ENCODE measurements around the gene RNF121. TPM values are rescaled to one million over a fixed set of nuclear protein-coding genes. Genes with fewer than 3 reads are reported as not detected.

The RNF121 gene
- total and polyA plus RNA-seq, 2 of the 13 experiments (the other 11 are each of a cell fraction or from before 2014, with no cell fraction given), result 28.6 to 44.3 TPM

DNA sequence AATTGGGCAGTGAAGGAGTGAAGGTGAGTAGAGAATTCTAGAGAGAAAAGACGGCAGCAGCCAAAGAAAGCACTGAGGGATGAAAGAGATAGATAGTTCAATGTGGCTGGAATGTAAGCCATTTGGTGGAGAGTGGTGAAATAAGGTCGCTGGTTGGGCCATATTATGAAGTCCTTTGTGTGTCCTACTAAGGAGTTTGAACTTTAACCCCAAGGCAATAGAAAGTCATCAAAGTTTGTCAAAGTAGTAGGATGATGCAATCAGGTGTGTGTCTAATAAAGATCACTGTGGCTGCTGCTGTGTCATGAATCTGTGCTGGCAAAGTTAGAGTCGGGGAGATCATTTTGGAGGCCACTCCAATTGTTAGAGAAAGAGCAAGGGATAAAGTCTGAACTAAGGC lies 18.7 kb downstream of the RNF121 start (continued):
- TF ChIP-seq, protein P1, sequence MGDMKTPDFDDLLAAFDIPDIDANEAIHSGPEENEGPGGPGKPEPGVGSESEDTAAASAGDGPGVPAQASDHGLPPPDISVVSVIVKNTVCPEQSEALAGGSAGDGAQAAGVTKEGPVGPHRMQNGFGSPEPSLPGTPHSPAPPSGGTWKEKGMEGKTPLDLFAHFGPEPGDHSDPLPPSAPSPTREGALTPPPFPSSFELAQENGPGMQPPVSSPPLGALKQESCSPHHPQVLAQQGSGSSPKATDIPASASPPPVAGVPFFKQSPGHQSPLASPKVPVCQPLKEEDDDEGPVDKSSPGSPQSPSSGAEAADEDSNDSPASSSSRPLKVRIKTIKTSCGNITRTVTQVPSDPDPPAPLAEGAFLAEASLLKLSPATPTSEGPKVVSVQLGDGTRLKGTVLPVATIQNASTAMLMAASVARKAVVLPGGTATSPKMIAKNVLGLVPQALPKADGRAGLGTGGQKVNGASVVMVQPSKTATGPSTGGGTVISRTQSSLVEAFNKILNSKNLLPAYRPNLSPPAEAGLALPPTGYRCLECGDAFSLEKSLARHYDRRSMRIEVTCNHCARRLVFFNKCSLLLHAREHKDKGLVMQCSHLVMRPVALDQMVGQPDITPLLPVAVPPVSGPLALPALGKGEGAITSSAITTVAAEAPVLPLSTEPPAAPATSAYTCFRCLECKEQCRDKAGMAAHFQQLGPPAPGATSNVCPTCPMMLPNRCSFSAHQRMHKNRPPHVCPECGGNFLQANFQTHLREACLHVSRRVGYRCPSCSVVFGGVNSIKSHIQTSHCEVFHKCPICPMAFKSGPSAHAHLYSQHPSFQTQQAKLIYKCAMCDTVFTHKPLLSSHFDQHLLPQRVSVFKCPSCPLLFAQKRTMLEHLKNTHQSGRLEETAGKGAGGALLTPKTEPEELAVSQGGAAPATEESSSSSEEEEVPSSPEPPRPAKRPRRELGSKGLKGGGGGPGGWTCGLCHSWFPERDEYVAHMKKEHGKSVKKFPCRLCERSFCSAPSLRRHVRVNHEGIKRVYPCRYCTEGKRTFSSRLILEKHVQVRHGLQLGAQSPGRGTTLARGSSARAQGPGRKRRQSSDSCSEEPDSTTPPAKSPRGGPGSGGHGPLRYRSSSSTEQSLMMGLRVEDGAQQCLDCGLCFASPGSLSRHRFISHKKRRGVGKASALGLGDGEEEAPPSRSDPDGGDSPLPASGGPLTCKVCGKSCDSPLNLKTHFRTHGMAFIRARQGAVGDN (CRISPR knock-in tag; IDR thresholded peaks at IDR 0.05), result no peak
- TF ChIP-seq ZNF367 (CRISPR knock-in tag; IDR thresholded peaks at IDR 0.05; ENCODE audit: borderline replicate concordance) (no peak), ZNF879 (CRISPR knock-in tag; IDR thresholded peaks at IDR 0.05) (no peak), RAD51 (IDR thresholded peaks at IDR 0.05; ENCODE audit: borderline replicate concordance) (no peak), SMAD1 (CRISPR knock-in tag; IDR thresholded peaks at IDR 0.05; ENCODE audit: borderline replicate concordance, low read depth) (no peak), ZFY (CRISPR knock-in tag; IDR thresholded peaks at IDR 0.05) (no peak), FOXO1 (CRISPR knock-in tag; IDR thresholded peaks at IDR 0.05) (peak; percentile 29; the same call in 1 of the 2 replicates), REPIN1 (CRISPR knock-in tag; IDR thresholded peaks at IDR 0.05; ENCODE audit: borderline replicate concordance, low read depth) (no peak; the same call in 1 of the 2 replicates), ZNF841 (CRISPR knock-in tag; IDR thresholded peaks at IDR 0.05; ENCODE audit: borderline replicate concordance) (no peak), ZNF546 (CRISPR knock-in tag; conservative IDR thresholded peaks at IDR 0.05) (no peak), ZNF556 (CRISPR knock-in tag; IDR thresholded peaks at IDR 0.05; ENCODE audit: borderline replicate concordance) (no peak; the same call in 1 of the 2 replicates), ETV5 (CRISPR knock-in tag; IDR thresholded peaks at IDR 0.05; ENCODE audit: borderline replicate concordance) (no peak), ZMYM2 (CRISPR knock-in tag; IDR thresholded peaks at IDR 0.05) (no peak), ZNF124 (CRISPR knock-in tag; IDR thresholded peaks at IDR 0.05) (peak; percentile 36; the same call in 1 of the 2 replicates), ZNF570 (CRISPR knock-in tag; IDR thresholded peaks at IDR 0.05; ENCODE audit: borderline replicate concordance) (no peak), U2AF2 (IDR thresholded peaks at IDR 0.05; ENCODE audit: low read depth, low read length) (no peak)
- TF ChIP-seq, protein P2, sequence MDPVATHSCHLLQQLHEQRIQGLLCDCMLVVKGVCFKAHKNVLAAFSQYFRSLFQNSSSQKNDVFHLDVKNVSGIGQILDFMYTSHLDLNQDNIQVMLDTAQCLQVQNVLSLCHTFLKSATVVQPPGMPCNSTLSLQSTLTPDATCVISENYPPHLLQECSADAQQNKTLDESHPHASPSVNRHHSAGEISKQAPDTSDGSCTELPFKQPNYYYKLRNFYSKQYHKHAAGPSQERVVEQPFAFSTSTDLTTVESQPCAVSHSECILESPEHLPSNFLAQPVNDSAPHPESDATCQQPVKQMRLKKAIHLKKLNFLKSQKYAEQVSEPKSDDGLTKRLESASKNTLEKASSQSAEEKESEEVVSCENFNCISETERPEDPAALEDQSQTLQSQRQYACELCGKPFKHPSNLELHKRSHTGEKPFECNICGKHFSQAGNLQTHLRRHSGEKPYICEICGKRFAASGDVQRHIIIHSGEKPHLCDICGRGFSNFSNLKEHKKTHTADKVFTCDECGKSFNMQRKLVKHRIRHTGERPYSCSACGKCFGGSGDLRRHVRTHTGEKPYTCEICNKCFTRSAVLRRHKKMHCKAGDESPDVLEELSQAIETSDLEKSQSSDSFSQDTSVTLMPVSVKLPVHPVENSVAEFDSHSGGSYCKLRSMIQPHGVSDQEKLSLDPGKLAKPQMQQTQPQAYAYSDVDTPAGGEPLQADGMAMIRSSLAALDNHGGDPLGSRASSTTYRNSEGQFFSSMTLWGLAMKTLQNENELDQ (CRISPR knock-in tag; IDR thresholded peaks at IDR 0.05; ENCODE audit: borderline replicate concordance), result no peak
- TF ChIP-seq, protein P3, sequence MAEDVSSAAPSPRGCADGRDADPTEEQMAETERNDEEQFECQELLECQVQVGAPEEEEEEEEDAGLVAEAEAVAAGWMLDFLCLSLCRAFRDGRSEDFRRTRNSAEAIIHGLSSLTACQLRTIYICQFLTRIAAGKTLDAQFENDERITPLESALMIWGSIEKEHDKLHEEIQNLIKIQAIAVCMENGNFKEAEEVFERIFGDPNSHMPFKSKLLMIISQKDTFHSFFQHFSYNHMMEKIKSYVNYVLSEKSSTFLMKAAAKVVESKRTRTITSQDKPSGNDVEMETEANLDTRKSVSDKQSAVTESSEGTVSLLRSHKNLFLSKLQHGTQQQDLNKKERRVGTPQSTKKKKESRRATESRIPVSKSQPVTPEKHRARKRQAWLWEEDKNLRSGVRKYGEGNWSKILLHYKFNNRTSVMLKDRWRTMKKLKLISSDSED (CRISPR knock-in tag; IDR thresholded peaks at IDR 0.05), result no peak
- TF ChIP-seq, protein P4, sequence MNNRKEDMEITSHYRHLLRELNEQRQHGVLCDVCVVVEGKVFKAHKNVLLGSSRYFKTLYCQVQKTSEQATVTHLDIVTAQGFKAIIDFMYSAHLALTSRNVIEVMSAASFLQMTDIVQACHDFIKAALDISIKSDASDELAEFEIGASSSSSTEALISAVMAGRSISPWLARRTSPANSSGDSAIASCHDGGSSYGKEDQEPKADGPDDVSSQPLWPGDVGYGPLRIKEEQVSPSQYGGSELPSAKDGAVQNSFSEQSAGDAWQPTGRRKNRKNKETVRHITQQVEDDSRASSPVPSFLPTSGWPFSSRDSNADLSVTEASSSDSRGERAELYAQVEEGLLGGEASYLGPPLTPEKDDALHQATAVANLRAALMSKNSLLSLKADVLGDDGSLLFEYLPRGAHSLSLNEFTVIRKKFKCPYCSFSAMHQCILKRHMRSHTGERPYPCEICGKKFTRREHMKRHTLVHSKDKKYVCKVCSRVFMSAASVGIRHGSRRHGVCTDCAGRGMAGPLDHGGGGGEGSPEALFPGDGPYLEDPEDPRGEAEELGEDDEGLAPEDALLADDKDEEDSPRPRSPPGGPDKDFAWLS (CRISPR knock-in tag; IDR thresholded peaks at IDR 0.05; ENCODE audit: borderline replicate concordance), result 0 out of 2 replicates have a peak, but pooled peaks have one; percentile 17

Measured in HepG2 (cell line).